Erythroblast (primary cell): Measurements from ENCODE around the gene HPCAL1.

Source experiments
- DNase-seq, 2 experiments: peaks; one replicate each; lab custom pipeline; 2025; lab: John Stamatoyannopoulos, UW
- GATA1 ChIP-seq: IDR thresholded peaks from 2 replicates; pipeline ENCODE4 v1.6.1; 2011; ENCODE audit warnings: low read depth, mild to moderate bottlenecking, control low read depth, low read length, moderate library complexity
- POLR2A ChIP-seq: IDR thresholded peaks from 2 replicates; pipeline ENCODE4 v1.6.1; 2011; ENCODE audit warnings: mild to moderate bottlenecking, low read length

The HPCAL1 gene

DNA sequence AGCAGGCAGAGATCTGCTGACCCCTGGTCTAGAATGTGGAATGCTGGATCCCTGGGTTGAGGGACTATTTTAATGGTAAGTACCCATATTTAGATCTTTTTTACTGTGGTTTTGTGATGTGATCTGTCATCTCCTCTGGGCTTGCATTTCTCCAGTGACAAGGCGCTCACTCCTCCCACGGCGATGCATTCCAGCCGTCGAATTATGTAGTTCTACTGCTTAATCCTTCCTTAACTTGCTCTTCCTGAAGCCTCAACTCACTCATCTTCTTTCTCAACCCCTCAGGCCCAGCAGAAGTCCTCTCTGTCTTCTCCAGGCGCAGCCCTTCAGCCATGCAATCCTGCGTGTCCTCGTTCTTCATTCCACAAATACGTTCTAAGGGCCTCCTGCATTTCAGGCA lies 51.2 kb downstream of the HPCAL1 start:
- no peak for TF ChIP-seq GATA1
- TF ChIP-seq POLR2A = no peak
- no peak for DNase-seq

DNA sequence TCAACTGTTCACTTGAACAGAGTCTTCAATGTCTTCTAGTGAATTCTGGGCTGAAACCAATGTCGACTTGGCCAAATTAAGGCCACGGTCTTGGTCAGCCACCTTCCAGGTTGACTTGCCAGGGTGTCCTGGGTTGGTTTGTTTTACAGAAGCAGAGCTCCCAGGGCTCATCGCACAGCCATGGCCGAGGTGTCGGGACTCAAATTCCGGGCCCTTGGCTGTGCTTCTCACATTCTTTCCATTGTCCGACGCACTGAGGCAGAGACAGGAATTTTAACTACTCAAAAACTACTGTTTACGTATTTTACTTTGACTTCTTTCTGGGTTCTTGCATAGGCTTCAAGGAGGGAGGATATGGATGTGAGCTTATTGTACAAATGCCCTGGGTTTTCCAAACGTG lies 51.7 kb downstream of the HPCAL1 start:
- DNase-seq = no peak
- no peak for TF ChIP-seq POLR2A
- TF ChIP-seq GATA1 = no peak

DNA sequence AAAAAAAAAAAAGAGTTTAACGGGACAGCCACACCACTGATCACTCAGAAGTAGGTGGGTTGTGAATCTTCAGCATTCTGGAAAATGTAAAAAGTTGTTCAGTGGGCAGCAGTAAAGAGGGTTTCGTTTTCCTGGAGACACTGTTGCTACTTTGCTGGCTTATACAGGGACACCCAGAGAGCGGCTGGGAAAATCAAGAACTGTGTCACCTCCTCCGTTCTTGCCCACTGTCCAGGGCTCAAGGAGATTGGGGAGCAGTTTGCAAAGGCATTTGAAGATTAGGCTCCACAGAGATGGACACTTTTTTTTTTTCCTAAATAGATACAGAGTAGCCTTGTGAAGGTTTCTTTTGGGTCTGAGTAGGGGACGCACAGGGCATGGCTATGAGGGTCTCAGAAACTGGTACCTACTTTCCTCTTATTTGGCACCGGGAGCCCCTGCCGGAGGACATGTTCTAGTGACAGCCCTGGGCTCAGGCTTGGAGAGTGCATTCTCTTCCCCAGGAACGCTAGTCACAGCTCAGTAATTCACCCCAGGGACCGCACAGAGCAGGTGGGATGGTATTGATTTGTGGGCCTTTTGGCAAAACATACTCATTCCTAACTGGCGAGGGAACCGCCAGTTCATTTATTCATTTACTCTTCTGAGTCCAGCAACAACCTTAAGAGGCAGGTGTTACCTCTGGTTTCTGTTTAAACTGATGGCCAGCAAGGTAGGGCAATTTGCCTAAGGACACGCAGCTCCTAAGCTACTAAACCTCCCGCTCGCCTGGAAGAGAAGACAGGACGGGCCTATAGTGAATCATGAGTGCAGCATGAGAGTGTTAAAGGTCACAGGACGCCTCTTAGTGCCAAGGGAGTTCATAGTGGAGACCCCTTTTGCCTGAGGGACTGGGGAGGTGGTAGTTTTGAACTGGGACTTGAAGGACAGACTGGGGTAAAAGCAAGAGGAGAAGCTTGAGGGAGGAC lies 53.1 kb downstream of the HPCAL1 start:
- no peak for DNase-seq
- no peak for TF ChIP-seq POLR2A

DNA sequence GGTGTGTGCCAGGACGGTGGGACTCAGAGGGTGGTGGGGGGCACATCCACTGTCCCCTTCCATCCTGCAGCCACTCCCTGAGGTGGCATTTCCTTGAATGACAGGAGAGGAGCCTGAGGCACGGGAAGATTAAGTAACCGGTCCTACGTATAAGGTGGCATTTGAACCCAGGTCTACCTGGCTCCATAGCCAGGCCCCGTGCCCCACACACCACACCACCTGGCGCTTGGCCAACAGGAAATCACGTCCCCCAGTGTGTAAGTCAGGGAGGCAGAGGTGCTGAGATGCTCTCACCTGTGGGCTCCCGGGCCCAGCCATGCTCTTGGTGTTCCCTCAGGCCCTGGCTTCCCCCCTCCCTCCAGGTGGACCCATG lies 53.7 kb downstream of the HPCAL1 start:
- TF ChIP-seq GATA1 (no peak), POLR2A (no peak)

DNA sequence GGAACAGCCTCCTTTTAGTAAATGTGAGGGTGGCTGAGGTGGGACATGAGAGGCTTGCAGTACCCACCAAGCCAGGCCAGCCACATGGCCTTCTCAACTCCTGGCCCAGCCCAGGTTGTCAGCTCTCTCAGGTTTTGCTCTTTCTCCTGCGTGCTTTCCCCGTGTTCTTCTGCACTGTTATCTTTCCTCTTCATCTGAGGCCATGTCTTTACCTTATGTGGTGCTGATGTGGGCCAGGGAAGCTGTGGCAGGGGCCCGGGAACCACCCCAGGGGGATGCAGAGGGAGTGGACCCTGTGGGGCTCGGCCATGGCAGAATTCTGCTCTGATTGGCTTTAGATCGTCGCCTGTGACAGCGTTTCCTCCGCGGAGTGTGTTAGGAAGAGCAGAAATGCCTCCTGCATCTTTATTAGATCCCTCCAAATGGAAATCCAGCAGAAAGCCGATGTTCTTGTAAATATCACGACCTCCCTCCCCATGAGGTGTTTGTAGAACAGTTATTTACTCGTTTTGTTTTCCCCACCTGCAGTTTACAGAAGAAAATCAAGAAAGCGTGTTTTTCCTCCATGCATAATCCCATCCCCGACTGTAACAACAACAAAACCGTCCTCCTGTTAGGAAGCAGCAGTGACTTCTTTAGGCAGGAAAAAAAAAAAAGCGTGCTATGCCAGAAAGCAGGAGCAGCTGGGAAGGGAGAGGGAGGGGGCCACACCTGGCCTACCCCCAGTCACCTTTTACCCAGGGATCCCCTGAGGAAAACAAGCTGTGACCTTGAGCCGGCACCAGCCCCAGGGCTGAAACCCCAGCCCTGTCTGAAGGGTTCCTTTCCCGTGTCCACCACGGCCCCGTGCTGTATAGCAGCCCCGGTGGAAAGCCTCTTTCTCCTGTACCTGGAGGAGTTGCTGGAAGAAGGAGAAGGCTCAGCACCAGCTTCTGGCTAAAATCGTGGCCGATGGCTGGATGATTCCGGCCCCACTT lies 54.8 kb downstream of the HPCAL1 start:
- DNase-seq = no peak
- no peak for TF ChIP-seq POLR2A
- no peak for TF ChIP-seq GATA1

More for the DNA sequence above, 53.7 kb downstream of the HPCAL1 start:
- DNase-seq = no peak

DNA sequence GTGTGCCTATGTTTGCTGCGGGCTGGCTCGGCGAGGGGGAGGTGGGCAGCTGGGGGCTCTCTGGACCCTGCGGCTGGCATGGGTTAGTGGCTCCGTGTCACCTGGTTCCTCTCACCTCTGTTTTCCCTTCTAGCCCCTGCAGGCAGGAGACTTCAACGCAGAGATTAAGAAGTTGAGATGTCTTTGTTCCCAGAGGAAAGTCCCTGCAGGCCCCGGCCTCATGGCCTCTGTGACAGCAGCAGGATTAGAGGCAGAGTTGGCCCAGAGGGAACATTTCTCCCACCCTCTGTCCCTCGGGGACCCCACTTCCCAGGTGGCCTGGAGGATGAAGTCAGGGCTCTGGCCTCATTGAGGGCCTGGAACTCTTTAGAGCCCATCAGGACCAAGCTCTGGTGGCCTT lies 56.5 kb downstream of the HPCAL1 start:
- no peak for TF ChIP-seq GATA1
- no peak for TF ChIP-seq POLR2A
- DNase-seq = no peak

DNA sequence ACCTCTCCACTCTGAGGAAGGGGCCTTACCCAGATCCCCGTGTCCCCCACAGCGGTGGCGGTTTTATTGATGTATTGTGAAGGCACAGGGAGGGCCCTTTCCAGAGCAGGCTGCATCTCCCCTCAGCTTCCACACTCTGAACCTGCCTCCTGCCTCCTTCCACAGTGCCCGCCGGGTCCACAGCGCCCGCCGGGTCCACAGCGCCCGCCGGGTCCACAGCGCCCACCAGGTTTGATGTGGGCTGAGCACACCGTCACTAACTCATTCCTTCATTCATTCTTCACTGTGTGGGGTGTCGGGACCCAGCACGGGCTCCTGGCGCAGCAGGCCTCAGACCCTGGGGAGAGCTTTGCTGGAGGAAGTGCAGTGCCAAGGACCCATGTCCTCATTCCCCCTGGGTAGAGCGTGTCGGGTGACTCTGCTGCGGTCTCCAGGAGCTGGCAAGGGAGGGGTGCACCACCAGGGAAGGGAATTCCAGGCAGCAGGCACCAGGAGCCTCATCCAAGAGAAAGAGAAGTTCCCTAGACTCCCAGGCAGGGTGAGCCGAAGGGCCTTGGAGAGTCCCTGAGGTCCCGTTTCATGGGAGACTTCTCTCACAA lies 57.1 kb downstream of the HPCAL1 start:
- DNase-seq = no peak
- TF ChIP-seq POLR2A (no peak), GATA1 (no peak)

DNA sequence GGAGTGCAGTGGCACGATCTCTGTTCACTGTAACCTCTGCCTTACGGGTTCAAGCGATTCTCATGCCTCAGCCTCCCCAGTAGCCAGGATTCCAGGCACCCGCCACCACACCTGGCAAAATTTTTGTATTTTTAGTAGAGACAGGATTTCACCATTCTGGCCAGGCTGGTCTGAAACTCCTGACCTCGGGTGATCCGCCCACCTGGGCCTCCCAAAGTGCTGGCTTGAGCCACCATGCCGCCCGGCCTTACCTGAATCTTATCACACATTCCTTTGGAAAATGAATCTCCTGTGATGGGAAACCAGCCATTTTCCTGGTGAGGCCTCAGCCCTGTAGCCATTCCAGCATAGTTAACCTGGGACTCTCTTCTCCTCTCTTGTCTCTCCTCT lies 57.8 kb downstream of the HPCAL1 start:
- no peak for DNase-seq
- TF ChIP-seq POLR2A (no peak), GATA1 (no peak)

DNA sequence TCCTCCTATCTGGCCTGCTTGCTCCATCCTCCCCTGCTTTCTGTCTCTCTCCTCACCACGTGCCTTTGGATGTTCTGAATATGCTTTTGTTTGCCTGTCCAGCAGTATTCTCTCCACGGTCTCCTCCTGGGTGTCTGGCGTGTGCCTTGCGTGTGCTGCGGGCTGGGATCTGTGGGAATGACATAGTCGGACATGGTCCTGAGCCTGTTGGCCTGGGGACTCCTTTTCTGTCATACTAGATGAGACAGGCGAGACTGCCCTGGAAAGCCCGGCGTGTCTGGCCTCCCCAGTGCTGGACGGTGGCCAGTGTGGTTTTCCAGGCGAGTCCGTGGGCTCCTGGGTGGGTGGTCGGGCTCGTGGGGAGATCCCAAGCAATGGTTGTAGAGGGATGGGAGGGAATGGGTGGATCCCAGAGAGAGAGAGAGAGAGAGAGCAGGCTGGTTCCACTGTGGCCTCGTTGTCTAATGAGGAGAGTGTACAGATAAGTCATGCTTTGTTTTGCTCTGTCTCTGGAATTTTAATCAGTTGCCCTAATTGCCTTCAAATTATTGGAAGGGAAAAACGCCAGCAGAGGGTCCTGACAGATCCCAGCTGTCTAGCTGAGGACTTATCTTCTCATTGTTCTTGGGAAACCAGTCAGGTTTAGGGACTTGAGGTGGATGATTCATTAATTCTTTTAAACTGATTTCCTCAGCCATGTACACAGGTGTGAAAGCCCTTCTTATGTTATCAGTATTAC lies 58.3 kb downstream of the HPCAL1 start:
- TF ChIP-seq POLR2A (no peak), GATA1 (no peak)
- DNase-seq = no peak

DNA sequence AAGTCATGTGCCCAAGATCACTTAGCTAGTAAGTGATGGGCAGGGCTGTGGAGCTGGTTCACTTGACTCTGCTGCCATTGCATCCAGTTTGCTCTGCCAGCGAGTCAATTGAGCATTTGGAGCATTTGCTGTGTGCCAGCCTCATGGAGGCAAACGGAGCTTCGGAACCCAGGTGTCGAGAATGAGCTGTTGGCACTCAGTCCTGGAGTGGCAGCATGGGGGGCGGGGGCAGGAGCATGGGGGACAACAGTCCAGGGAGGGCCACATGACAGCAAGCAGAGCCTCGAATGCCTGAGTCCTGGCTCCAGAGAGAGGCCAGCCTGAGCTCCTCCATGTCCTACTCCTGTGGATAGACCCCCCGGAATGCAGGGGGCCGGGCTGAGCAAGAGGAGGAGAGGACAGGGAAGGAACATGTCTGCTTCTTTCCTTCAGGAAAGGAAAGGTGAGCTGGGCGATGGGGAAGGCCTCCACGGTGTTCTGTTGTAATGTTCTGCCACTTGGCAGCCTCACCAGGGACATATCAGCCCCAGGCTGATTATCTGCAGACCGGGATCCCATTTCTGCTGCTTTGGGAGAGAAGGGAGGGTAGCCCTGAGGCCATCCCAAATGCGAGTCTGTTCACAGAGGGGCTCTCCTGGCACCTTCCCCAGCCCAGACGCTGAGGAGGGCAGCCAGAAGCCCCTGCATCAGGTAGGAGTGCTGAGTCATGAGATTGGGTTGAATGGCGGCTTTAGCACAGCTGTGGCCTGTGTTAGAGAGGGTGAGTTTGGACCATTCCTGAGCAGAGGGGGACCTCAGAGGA lies 59.6 kb downstream of the HPCAL1 start:
- DNase-seq = no peak
- TF ChIP-seq POLR2A = no peak
- no peak for TF ChIP-seq GATA1

DNA sequence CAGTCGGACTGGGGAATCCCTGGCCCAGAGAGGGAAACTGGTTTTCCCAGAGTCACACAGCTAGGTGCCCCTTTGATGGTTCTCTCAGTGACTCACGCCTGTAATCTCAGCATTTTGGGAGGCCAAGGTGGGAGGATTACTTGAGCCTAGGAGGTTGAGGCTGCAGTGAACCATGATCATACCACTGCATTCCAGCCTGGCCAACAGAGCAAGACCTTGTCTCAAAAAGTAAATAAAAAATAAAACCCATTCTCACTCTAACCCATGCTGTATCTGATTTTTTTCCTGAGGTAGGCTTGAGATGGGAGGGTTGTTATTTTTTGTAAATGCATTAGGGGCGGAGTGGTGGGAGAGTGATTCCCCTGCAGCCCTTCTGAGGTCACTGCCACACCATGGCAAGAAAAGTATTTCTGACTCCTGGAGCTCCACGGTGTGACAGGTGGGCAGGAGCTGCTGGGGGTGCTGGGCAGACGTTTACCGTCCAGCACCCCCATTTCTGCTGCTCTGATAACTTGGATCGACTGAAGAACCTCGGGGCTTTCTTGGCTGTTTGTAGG lies 60.3 kb downstream of the HPCAL1 start:
- no peak for TF ChIP-seq POLR2A
- TF ChIP-seq GATA1 = no peak
- DNase-seq = no peak

DNA sequence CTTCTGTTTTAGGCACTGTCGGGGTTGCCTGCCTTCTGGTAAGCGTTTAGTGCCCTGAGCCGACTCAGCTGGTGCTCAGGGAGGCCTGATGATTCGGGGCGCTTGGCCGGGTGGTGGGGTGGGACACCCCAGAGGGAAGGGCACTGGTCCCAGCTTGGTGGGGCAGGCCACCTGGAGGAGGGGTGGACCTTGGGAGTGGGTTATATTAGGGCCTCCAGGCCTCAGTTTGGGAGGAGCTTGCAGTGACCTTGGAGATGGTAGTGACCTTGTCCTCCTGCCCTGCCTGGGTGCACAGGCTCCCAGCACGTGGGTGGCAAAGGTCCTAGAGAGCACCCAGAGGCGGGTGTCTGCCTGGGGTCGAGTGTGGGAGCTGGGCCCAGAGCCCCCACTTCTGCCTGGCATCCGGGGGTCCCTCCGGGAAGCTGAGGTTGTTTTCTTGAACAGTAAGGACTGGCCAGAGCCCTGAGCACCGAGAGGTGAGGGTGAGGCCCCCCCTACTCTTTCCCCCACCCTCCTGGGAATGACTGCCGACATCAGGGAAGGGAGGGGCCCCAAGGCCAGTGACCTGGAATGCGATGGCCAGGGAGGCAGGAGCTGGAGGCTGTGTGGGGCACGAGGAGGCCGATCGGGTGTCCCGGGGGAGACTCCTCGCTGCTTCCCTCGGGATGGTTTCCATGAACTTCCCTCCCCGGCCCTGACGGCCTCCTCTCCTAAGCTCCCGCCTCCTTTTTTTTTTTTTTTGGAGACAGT lies 61.3 kb downstream of the HPCAL1 start:
- DNase-seq = no peak
- TF ChIP-seq GATA1 (no peak), POLR2A (no peak)
